Activated CD4-positive, alpha-beta T cell treated with anti-CD3 and anti-CD28 coated beads, Interleukin-2, amount 50 U/mL, for 48 hours (primary cell): Measurements from ENCODE around the gene SMG6.
"Not testable (repeated sequence)": the region's sequence is repeated elsewhere in the genome, so short reads cannot be mapped to it uniquely, and the experiment has no call there.

Experiments
- DNase-seq, 2 experiments: peaks; one replicate each; pipeline ENCODE4 v3.0.0-alpha.2; 2020

The SMG6 gene

DNA sequence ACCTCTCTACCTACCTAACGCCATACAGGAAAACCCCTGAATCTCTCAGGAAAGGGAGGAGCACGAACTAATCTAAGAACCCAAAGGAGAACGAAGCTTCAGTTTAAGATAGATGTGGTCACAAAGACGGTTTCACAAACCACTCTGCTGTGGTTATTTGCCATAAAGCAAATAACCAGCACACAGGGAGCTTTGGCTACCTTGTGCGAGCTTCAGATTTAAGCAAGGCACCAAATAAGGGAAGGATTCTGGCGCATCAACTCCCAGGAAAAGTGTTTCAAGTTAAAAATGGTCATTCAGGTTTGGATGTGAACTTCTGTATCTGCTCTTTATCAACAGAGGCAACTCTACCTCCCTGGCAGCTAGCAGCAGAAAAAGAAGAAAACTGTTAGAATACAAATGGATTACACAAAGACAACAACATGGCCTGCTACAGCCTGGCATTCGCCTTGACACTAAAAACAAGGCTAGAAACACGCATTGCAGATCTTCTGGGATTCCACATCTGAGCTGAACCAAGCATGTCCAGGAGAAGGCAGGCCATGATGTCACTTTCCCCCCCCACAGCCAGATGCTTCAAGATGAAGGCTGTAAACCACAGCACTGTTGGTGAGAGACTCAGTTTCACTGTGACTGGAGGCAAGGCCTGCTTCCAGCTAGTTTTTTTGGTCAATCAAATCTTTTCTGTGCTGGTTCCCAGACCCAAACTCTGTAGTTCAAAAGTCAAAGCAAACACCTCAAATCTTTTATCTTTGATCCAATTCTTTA is 43.6 kb downstream of the SMG6 start:
- DNase-seq, result peak; percentile 78 to 86

DNA sequence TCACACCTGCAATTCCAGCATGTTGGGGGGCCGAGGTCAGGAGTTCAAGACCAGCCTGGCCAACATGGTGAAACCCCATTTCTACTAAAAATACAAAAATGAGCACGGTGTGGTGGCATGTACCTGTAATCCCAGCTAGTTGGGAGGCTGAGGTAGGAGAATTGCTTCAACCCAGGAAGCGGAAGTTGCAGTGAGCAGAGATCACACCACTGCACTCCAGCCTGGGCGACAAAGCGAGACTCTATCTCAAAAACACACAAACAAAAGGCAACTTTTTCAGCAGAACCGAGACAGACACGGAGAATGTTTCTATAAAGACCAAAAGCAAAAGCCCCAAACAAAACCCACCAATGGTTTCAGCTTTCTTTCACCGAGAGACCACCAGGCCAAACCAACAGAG is 44.8 kb downstream of the SMG6 start:
- DNase-seq, result not testable (repeated sequence)

DNA sequence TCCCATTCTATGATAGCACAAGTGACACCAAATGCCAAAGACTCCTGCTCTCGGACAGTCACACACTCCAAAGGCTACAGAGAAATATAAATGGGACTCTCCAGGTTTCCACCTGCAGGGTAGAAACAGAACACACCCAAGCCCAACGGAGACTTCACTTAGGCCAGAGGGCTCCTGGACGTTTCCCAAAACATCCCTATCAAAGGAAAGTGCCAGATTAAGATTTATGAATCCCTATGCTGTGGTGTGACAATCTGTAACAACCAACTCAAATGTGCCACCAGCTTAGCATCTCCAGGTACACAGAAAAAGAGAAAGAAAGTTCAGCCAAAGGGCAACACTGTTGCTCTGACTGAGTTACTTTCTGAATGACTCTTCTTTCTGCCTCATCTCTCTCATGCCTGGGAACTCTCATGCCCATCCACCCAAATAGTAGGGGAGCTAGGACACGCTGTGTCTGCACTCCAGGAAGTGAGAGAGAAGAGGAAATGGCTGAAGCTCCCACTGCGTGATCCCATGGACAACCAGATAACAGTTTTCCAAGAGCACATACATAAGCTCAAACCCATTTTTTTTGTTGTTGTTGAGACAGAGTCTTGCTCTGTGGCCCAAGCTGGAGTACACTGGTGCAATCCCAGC is 49.7 kb downstream of the SMG6 start:
- DNase-seq, result peak; percentile 36 to 53

DNA sequence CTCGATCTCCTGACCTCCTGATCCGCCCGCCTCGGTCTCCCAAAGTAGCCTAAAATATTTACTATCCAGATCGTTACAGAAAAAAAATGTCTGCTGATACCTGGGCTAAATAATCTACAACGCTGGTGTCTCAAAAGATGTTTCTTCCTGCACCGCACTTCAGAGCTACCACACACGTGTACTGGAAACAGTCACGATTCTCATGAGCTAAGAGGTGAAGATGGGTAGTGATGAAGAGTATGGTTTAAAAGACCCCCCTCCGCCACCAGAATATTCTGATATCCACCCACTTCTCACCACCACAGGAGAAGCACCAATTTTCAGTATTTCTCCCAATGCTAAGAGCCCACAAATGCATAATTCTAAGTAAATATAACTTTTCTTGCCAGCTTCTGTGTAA is 50.2 kb downstream of the SMG6 start:
- DNase-seq, result no peak

DNA sequence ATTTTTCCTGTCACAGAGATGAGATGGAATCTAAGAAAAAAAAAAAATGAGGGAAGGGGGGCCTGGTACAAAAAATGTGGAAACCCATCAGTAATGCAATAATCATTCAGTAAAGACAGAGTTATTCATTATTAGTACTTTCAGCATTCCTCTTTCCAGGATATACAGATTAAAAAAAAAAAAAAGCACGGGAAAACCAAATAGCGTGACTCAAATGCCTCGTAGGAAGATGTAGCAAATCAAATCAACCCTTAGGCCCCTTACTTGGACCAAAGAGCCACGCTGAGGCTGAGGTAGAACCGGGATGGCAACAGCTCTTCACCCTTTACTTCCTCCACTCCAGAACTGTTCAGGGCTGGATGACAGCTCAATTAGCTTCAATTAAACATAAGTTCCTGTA is 52.5 kb downstream of the SMG6 start:
- no peak for DNase-seq

DNA sequence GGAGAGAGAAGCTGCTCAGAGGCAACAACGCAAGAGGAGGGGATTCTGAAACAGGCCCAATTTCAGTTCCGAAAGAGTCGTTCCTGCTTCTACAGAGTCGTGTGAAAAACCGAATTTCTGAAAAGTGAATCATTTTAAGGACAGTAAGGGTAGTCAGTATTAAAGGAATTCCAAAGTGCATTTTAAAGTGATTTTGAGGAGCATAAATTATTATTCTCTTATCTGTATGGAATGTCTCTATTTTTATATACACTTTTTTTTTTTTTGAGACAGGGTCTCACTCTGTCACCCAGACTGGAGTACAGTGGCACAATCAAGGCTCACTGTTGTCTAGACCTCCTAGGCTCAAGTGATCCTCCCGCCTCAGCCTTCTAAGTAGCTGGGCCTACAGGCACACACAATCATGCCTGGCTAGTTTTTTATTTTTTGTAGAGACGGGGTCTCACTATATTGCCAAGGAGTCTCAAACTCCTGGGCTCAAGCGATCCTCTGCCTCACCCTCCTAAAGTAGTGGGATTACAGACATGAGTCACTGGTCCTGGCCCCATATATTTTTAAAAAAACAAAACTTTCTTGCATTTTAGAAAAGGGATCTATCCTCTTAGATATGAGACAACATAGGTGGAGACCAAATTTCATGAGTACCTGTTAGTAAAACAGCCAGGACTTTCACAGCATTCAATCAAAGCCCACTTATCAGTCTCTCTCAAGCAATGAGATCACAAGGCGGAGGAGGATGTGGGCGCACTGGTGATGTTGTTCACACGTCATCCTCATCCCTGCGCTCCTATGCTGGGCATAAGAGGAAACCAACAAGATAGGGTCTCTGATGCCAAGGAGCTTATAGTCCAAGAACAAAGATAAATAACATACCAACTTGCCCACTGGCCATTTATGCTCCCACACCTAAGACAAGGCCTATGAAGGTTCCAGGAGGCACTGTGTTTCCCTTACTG is 53.2 kb downstream of the SMG6 start:
- DNase-seq, result peak in 1 of 2 experiments; percentile 44

DNA sequence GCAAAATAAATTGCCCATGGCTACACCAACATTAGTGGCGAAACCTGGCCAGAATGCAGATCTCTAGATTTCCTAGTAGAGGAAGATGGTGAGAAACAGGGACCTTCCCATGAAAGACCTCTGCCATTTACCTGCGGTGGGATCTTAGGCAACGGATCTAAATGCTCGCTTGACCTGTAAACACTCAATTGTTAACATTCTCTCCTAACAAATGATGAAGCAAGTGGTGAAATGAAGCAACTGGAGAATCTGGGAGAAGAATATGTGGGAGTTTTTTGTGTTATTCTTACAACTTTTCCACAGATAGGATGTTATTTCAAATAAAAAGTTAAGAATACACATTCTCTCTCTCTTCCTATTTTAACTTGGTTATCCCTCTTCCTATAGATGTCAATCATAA is 56.6 kb downstream of the SMG6 start:
- DNase-seq, result no peak

DNA sequence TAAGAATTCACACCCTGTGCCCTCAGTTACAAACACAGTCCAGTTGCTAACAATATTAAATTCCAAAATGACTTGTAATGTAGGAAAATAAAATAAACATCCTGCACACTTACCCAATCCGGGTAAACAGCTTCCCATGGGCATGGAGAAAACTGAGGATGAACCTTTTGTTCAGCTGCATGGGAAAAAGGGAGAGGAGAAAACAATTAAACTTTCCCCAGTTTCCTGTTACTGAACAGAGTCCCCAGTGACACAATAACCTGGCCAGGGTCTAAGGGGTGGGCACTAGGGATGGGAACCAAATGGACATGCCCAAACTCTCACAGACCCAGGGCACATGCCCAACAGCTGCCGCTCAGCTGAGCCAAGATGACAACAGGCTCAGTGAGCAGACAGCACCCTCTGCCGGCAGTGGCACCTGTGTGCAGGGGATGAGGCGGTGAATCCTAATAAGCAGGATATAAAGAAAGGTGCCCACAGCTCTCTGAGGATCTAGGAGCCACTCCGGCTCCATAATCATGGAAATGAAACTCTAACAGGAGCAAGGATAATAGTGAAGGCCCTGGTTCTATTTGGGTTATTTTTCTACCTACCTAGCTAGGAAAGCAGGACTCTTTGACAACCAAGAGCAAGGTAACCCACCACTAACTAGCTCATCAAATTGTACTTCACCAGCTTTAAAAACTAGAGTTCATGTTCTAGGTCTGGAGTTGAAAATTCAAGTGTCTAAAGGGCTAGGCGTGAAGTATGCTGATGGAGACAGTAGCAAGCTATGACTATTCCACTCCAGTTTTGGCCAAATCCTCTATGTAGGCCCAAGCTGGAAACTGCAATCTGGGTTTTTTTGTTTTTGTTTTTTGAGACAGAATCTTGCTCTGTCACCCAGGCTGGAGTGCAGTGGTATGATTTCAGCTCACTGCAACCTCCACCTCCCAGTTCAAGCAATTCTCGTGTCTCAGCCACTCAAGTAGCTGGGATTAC is 58.8 kb downstream of the SMG6 start:
- peak; percentile 88 to 90 for DNase-seq

DNA sequence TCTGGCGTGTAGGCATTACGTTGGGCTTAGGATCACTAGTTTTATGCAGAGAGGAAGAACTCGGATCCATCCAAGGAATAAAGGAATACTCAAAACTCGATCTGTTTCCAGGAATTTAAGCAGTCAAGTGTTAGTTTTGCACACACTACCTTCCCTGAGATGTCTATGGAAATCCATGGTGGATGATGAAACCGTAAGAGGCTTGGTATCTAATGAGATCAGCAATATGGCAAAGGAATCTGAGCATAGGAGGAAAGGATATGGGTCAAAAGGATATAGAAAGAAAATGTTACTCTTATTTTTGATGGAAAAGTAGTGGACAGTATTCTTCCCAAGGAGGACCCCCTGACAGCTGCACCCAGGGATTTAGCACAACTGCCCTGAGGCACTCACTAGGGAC is 59.6 kb downstream of the SMG6 start:
- no peak for DNase-seq

DNA sequence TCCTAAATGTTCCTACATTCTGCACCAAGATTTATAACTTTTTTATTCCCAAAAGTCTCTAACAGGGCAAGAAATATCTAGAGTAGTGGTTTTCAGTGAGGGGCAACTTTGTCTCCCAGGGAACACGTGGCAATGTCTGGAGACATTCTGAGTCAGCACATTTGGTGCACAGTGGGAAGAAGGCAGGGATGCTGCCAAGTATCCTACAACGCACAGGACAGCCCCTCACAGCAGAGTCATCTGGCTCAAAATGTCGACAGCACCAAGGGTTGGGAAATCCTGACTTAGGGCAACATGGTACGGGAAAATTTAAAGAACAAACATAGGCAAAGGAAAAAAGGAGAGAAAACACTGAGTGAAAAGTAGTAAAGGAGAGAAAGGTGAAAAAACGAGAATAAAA is 61.8 kb downstream of the SMG6 start:
- DNase-seq, result no peak

DNA sequence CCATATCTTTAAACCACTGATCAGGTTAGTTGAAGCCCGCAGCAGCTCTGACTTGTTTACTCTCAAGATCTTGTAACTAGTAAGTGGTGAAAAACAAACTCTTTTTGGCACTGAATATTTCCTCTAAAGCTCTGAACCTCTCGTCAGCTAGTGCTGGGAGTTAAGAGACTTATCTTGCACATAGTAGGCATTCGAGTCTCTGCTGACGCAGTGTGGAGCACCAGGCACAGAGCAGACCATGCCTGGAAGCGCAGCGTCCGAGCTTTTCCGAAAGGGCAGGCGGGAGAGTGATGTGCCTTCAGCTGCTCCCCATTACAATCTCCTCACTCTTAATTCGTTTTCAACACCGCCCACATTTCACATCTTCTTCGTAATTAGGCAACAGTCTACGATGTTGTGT is 63.0 kb downstream of the SMG6 start:
- DNase-seq, result no peak

DNA sequence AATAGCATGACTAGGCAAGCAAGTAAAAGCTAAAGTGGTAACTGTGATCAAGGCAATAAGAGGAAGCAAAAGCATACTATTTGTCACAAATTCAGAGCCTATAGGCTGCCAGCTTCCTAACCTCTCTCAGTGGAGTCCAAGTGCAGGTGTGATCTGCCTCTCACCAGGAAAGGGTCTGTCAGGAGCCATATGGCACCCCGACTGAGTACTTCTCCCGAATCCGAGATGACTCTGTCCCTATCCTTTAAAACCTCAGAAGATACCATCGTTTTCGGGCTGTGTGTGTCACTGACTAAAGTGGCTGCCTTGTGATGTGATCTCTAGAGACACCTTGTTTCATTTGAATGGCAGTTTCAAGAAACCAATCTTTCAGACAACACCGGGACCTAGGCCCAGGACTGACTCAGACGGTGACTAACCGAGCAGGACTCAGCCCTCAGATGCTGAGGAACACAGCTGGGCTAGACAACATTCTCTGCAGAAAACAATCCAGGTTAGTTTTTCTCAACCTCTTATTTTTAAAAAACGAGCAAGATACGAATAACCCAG is 63.6 kb downstream of the SMG6 start:
- peak; percentile 45 to 58 for DNase-seq

DNA sequence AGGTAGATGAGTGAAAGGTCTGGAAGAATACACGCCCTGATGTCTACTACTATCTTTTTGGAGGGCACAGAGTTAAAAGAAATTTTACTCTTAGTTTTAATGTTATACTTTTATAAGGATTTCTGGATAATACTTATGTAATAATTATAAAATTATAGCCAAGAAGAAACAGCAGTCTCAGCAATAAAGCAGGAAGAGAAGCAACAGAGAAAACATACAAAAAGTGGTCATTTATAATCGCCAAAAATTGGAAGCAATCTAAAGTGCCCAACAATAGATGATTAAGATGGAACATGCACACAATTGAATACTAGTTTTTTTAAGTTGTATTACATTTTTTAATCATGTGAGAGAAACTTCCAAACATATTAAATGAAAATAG is 64.4 kb downstream of the SMG6 start:
- DNase-seq, result no peak

DNA sequence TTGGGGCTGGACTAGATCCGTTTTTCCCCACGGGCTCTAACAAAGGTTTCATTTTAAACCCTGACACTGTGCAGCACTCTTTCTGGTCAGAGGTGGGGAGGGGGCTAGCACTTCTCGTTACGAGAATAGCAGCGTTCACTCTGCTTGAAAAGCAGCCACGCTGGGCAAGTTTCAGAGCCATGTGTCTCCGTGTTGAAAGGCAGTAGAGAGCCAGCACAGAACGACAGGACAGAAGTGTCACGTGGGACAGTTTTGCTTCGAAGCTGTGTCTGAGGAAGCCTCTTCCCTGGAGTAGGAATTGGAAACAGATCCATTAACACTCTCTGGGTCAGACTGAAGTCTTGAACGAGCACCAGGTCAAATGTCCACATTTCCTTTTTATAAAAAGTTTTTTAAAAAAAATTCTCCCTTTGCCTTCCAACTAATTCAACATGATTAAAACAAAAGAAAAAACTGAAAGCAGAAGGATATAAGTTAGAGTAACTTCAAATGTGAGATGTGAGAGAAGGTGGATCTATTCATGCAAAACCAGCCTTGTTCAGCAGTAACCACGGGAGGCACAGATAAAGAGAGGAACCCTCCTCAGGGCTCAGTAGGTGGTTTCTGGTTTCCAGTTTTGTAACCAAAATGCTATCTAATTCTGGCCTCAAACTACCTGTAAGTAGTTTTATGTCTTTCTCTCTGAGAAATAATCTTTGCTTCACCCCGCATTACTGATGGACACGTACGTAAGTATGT is 65.0 kb downstream of the SMG6 start:
- DNase-seq, result no peak

DNA sequence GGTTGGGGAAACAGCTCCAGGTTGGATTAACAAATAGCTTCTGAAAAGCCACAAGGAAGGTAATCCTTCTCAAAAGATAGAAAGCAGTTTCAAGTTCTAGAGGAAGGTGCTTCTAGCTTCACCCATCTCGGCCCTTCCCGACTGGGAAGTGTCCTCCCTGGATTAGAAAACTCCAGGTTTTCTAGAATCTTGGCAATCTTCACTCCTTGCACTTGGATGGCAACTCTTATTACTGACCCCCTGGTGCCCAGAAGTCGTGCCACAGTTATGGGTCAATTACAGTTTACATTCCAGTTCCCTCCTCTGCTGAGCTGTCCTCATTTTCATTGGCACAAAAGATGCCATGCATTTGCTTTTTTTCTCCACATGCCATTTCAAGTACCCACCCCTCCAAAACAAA is 65.6 kb downstream of the SMG6 start:
- no peak for DNase-seq

DNA sequence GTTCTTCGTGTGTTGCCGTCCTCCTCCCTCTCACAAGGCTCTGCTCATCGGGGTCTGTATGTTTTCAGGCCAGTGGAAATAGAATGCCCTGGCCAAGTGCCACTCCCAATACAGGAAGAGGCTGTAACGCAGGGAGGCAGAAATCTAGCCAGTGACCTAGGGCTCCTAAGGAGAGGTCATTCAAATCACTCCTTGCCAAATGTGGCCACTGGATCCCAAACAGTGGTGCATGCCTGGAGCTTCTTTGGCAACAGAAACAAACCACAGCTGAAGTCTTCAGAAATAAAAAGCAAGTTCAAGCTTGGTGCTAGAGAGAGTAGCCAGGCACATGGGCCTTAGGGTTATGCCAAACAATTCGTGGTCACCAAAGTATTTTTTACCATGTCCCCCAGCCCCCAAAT is 66.1 kb downstream of the SMG6 start:
- no peak for DNase-seq

DNA sequence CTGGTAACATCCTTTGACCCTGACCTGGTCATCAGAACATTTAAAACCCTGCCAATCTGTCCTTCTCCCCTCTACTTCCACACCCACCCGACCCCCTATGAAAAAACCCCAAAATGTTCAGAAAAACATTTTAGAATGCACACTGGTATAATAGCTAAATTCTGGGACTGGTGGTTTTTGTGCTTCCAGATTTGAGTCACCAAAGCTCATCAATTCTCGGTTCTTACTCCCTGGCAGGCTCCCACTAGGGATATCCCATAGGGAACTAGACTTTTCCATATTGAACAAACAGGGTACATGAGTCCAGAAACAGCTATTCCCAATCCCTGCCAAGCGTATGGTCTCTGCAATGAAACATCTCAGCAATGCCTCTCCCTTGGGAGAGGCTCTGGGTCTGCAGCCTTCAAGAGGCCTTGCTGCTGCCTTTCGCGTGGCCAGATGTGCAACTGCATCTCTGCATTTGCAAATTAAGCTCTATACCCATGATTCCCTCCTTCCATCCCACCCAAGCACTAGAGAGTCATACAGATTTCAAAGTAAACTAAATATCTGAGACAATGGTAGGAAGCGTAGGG is 67.7 kb downstream of the SMG6 start:
- DNase-seq, result no peak

DNA sequence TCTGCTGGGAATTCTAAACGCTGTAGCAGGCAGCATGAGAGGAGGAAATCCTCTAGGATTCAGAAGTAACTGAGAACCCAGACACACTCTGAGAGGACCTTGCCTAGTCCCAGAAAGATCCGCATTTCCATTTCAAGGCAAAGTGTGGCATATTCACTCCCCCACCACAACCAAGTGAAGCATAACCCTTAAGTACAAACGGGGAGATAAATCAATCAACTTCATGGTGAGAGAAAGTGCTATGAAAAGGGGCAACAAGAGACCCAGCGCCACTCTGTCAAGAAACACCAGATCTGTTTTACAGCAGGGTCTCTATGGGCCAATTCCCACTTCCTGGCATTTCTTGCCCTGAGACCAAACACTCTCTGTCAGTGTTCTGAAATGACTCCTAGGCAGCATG is 68.3 kb downstream of the SMG6 start:
- no peak for DNase-seq

DNA sequence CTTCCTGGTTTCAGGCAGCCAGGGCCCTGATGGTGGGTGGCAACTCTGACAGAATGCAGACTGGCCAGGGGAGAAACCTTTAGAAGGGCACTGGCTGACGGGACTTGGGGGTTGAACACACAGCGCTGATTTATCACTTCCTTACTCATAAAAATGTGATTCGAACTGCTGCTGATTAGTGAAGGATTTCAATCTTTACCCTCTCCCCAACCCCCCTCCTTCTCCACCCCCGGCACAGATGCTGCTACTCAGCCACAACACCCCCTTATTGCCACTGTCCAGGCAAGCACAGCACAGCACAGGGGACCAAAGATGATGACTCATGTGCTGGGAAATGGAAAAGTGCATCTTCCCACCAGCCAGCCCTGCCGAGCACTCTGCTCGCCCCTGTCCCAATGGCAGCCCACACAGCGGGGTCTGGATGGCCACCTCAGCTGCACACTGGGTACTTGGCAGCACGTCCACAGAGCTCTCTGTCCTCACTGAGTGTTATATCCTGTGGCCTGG is 70.1 kb downstream of the SMG6 start:
- no peak for DNase-seq

DNA sequence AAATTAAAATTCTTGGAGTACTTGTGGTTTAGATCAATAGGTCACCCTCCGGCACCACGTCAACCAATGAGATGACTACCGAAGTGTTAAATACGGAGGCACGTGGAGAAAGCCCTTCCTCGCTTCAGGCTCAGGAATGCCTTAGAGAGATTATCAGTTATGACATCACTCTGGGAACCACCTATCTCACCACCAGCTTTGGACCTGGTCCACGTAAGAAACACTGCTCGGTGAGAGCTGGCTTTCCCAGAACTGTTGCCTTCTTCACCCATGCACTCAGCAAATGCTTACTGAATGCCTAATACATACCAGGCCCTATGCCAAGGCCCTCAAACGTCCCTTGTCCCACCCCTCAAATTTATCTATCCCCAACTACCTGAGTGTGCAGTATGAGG is 71.3 kb downstream of the SMG6 start:
- DNase-seq, result no peak

DNA sequence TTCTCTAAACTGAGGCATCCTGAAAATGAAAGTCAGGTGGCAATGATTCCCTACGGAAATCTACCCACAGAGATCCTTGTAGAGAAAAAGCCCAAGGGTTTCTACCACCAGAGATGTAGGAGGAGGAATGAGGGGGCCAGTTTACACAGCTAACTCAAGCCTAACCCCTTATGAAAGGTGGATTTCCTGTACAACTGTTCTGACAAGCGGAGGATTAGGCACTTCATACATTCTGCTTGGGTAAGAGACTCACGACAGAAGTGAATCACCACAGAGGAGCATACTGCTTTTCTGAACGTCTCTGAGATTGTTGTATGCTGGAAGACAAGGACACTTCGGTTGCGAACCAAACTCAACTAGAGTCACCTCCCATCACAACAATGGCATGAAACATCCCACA is 72.7 kb downstream of the SMG6 start:
- DNase-seq, result no peak
